Mesenchymal stem cell (in vitro differentiated cells and primary cell): Measurements from ENCODE around the gene NPTN.
A peak's percentile ranks its signal among the peaks of the same experiment; 100 is the strongest.

Experiments used
- DNase-seq: peaks from one replicate; pipeline ENCODE4 v3.0.0-alpha.2; 2013
- H2AFZ ChIP-seq: one replicate; pipeline ENCODE4 v1.6.1; 2013; ENCODE audit warnings: low read depth, mild to moderate bottlenecking, control low read depth, inconsistent platforms, low read length, moderate library complexity
- H2AK5ac ChIP-seq: 2 replicates; pipeline ENCODE4 v1.6.1; 2013; ENCODE audit warnings: low read length, moderate library complexity, mild to moderate bottlenecking, inconsistent platforms; ENCODE audit not compliant: severe bottlenecking
- H2BK120ac ChIP-seq: one replicate; pipeline ENCODE4 v1.6.1; 2013; ENCODE audit warnings: low read depth, mild to moderate bottlenecking, inconsistent platforms, low read length, moderate library complexity
- H2BK12ac ChIP-seq, 2 experiments: one replicate each; pipeline ENCODE4 v1.6.1; 2013; ENCODE audit warnings: inconsistent platforms in 2 of 2, low read length in 2 of 2, mild to moderate bottlenecking in 2 of 2, moderate library complexity in 2 of 2, control low read depth in 1 of 2
- H2BK15ac ChIP-seq: one replicate; pipeline ENCODE4 v1.6.1; 2013; ENCODE audit warnings: mild to moderate bottlenecking, low read depth, inconsistent platforms; ENCODE audit not compliant: poor library complexity, severe bottlenecking
- H2BK5ac ChIP-seq: 2 replicates; pipeline ENCODE4 v1.6.1; 2013; ENCODE audit warnings: low read depth, mild to moderate bottlenecking, low read length, control low read depth, inconsistent platforms; ENCODE audit not compliant: poor library complexity, severe bottlenecking
- H3K14ac ChIP-seq, 2 experiments: one replicate each; pipeline ENCODE4 v1.6.1; 2013; ENCODE audit warnings: inconsistent platforms in 2 of 2, low read length in 2 of 2, control low read depth in 1 of 2, mild to moderate bottlenecking in 1 of 2, moderate library complexity in 1 of 2
- H3K18ac ChIP-seq, 2 experiments: one replicate each; pipeline ENCODE4 v1.6.1; 2013; ENCODE audit warnings: inconsistent platforms in 2 of 2, low read length in 2 of 2, control low read depth in 1 of 2, low read depth in 1 of 2, mild to moderate bottlenecking in 1 of 2
- H3K23ac ChIP-seq, 2 experiments: one replicate each; pipeline ENCODE4 v1.6.1; 2013; ENCODE audit warnings: inconsistent platforms in 2 of 2, low read length in 2 of 2, mild to moderate bottlenecking in 2 of 2, moderate library complexity in 2 of 2, control low read depth in 1 of 2
- H3K27ac ChIP-seq: 2 replicates; pipeline ENCODE4 v1.5.1; 2013; ENCODE audit warnings: mild to moderate bottlenecking, moderate library complexity, low read length, control low read depth, inconsistent platforms; ENCODE audit not compliant: poor library complexity, severe bottlenecking
- H3K27me3 ChIP-seq, 2 experiments: 2 replicates each; pipeline versions ENCODE4 v1.6.1 to v1.7.0; 2013; ENCODE audit warnings: low read length in 2 of 2, mild to moderate bottlenecking in 2 of 2, moderate library complexity in 2 of 2, control low read depth in 1 of 2, inconsistent platforms in 1 of 2; ENCODE audit not compliant: control insufficient read depth in 1 of 2, insufficient read depth in 1 of 2
- H3K36me3 ChIP-seq, 2 experiments: 2 replicates each; pipeline versions ENCODE4 v1.6.1 to v1.7.0; 2013; ENCODE audit warnings: low read length in 2 of 2, control low read depth in 1 of 2, inconsistent platforms in 1 of 2, low read depth in 1 of 2, mild to moderate bottlenecking in 1 of 2; ENCODE audit not compliant: insufficient read depth in 2 of 2, control insufficient read depth in 1 of 2
- H3K4ac ChIP-seq, 2 experiments: one replicate each; pipeline ENCODE4 v1.6.1; 2013; ENCODE audit warnings: inconsistent platforms in 2 of 2, low read length in 2 of 2, mild to moderate bottlenecking in 2 of 2, moderate library complexity in 2 of 2, control low read depth in 1 of 2, low read depth in 1 of 2
- H3K4me1 ChIP-seq: 2 replicates; pipeline ENCODE4 v1.6.1; 2013; ENCODE audit warnings: low read depth, low read length, control low read depth; ENCODE audit not compliant: control insufficient read depth, insufficient read depth
- H3K4me2 ChIP-seq: 2 replicates; pipeline ENCODE4 v1.6.1; 2013; ENCODE audit warnings: low read length, mild to moderate bottlenecking, inconsistent platforms; ENCODE audit not compliant: poor library complexity, severe bottlenecking
- H3K4me3 ChIP-seq, 2 experiments: 2 replicates each; pipeline versions ENCODE4 v1.5.1 to v1.7.0; 2013; ENCODE audit warnings: low read length in 2 of 2, mild to moderate bottlenecking in 2 of 2, control low read depth in 1 of 2, low read depth in 1 of 2; ENCODE audit not compliant: insufficient read depth in 1 of 2
- H3K79me1 ChIP-seq: replicated peaks from 2 replicates; pipeline ENCODE4 v1.6.1; 2013; ENCODE audit warnings: mild to moderate bottlenecking, control low read depth, low read length, inconsistent platforms; ENCODE audit not compliant: poor library complexity, severe bottlenecking
- H3K9ac ChIP-seq: 2 replicates; pipeline ENCODE4 v1.7.0; 2013; ENCODE audit warnings: mild to moderate bottlenecking, low read length, moderate library complexity
- H3K9me3 ChIP-seq: 2 replicates; pipeline ENCODE4 v1.7.0; 2013; ENCODE audit warnings: mild to moderate bottlenecking, low read length; ENCODE audit not compliant: control insufficient read depth
- H4K8ac ChIP-seq: one replicate; pipeline ENCODE4 v1.6.1; 2013; ENCODE audit warnings: inconsistent platforms, mild to moderate bottlenecking, low read length, moderate library complexity
- H4K91ac ChIP-seq: one replicate; pipeline ENCODE4 v1.6.1; 2013; ENCODE audit warnings: mild to moderate bottlenecking, low read length, inconsistent platforms
- WGBS: methylation state at CpG from one replicate; pipeline ENCODE4 v1.1.7; 2013; ENCODE audit warnings: mixed read lengths; 5-methylcytosine and 5-hydroxymethylcytosine counted together

NPTN gene

GRCh38 chr15:73570355-73571032 is 62.7 kb downstream of the NPTN start:
- H3K27ac ChIP-seq, result peak overlapping the region; percentile 94
- no peak overlapping the region for H4K91ac ChIP-seq
- H2BK15ac ChIP-seq, result no peak overlapping the region
- H3K9me3 ChIP-seq, result no peaks in the 10 kb centered on the region
- no peak for DNase-seq
- H3K4me1 ChIP-seq, result peaks cover 21% of the 10 kb centered on the region
- no peak overlapping the region for H2AFZ ChIP-seq
- H2AK5ac ChIP-seq, result peak overlapping the region; percentile 97
- WGBS, result 91% methylated on average over 7 of the region's 7 CpGs
- peaks cover 29% of the 10 kb centered on the region for H3K79me1 ChIP-seq
- H3K9ac ChIP-seq, result no peak overlapping the region
- H3K14ac ChIP-seq, result no peak overlapping the region
- peak overlapping the region in 1 of 2 experiments; percentile 14 for H2BK12ac ChIP-seq
- H3K4me2 ChIP-seq, result no peak overlapping the region
- no peak overlapping the region for H3K4me3 ChIP-seq
- H3K36me3 ChIP-seq, result peaks cover 33 to 96% of the 10 kb centered on the region in 2 experiments
- no peak overlapping the region for H4K8ac ChIP-seq
- H3K4ac ChIP-seq, result no peak overlapping the region
- no peak overlapping the region for H3K18ac ChIP-seq
- H3K23ac ChIP-seq, result no peak overlapping the region
- no peaks in the 10 kb centered on the region for H3K27me3 ChIP-seq
- no peak overlapping the region for H2BK120ac ChIP-seq
- peak overlapping the region; percentile 84 for H2BK5ac ChIP-seq

- Histone ChIP-seq H3K23ac (no peak overlapping the region), H3K18ac (no peak overlapping the region), H3K9ac (no peak overlapping the region), H4K8ac (no peak overlapping the region), H3K79me1 (peaks cover 32% of the 10 kb centered on the region), H3K27ac (no peak overlapping the region), H4K91ac (no peak overlapping the region), H3K4me1 (peaks cover 22% of the 10 kb centered on the region), H3K4me3 (no peak overlapping the region), H2BK12ac (no peak overlapping the region), H3K36me3 (peaks cover 31 to 94% of the 10 kb centered on the region in 2 experiments), H3K27me3 (no peaks in the 10 kb centered on the region), H3K14ac (no peak overlapping the region), H3K9me3 (no peaks in the 10 kb centered on the region), H2AK5ac (peak overlapping the region; percentile 90), H2BK15ac (no peak overlapping the region), H2BK5ac (no peak overlapping the region), H3K4ac (no peak overlapping the region), H2BK120ac (no peak overlapping the region), H2AFZ (no peak overlapping the region), H3K4me2 (no peak overlapping the region)
- WGBS, result 96% methylated on average over 3 of the region's 3 CpGs
- DNase-seq, result no peak
These were observed 63.8 kb downstream of the NPTN start for GRCh38 chr15:73569361-73569760.

DNA sequence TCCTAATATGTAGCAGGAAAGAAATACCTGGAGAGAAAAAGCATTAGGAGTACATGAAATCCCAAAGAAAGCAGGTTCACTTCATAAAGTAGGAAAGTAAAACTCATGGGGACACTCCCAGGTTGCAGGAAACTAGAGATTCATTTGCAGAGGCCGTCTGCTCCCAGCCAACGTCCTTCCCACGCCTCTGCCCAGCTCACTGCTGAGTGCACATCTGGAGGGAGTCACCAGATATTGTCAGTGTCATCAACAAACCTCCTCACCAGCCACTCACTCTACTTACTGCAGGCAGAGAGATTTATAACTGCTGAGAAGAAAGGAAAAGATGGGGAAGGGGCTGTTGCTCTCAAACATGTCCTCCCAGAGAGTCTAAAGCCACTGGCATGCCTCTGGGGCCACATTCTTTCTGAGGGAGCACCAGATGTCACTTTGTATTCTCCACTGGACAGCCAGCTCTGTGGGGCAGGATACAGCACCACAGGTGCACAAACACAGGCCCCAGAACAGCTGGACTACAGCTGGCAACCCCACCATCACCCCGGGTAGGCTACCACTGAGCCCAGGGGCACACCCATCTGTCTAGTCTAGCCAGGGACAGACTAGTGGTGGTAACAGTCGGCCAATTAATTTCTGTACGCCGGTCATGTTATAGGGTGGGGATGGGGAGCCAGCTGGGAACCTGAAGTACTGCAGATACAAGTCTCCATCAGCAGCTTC is 64.5 kb downstream of the NPTN start:
- Histone ChIP-seq H3K18ac (no peak overlapping the region), H3K4me1 (peaks cover 24% of the 10 kb centered on the region), H2BK12ac (no peak overlapping the region), H3K23ac (no peak overlapping the region), H2AK5ac (peak overlapping the region; percentile 34), H2BK120ac (no peak overlapping the region), H3K4ac (no peak overlapping the region), H3K9me3 (no peaks in the 10 kb centered on the region), H2BK15ac (no peak overlapping the region), H3K4me2 (no peak overlapping the region), H4K91ac (no peak overlapping the region), H3K14ac (no peak overlapping the region), H3K79me1 (peaks cover 28% of the 10 kb centered on the region), H3K36me3 (peaks cover 29 to 90% of the 10 kb centered on the region in 2 experiments), H4K8ac (no peak overlapping the region), H3K27ac (no peak overlapping the region), H3K4me3 (no peak overlapping the region), H2BK5ac (no peak overlapping the region), H3K27me3 (no peaks in the 10 kb centered on the region), H2AFZ (no peak overlapping the region), H3K9ac (no peak overlapping the region)
- 84% methylated on average over 7 of the region's 7 CpGs for WGBS
- DNase-seq, result no peak

- H3K36me3 ChIP-seq, result peaks cover 25 to 90% of the 10 kb centered on the region in 2 experiments
- no peak overlapping the region for H3K4ac ChIP-seq
- no peak overlapping the region for H4K91ac ChIP-seq
- H2BK15ac ChIP-seq, result no peak overlapping the region
- H3K18ac ChIP-seq, result no peak overlapping the region
- no peaks in the 10 kb centered on the region for H3K9me3 ChIP-seq
- H3K4me1 ChIP-seq, result peaks cover 21% of the 10 kb centered on the region
- H2BK120ac ChIP-seq, result no peak overlapping the region
- H3K23ac ChIP-seq, result no peak overlapping the region
- no peak overlapping the region for H3K4me2 ChIP-seq
- no peak overlapping the region for H2AFZ ChIP-seq
- H2BK12ac ChIP-seq, result no peak overlapping the region
- 100% methylated on average over 1 of the region's 1 CpG for WGBS
- no peak overlapping the region for H3K4me3 ChIP-seq
- DNase-seq, result no peak
- H2AK5ac ChIP-seq, result no peak overlapping the region
- H3K14ac ChIP-seq, result no peak overlapping the region
- no peak overlapping the region for H2BK5ac ChIP-seq
- H3K79me1 ChIP-seq, result peaks cover 23% of the 10 kb centered on the region
- no peak overlapping the region for H3K9ac ChIP-seq
- no peak overlapping the region for H4K8ac ChIP-seq
- no peaks in the 10 kb centered on the region for H3K27me3 ChIP-seq
- H3K27ac ChIP-seq, result no peak overlapping the region
These were observed 66.2 kb downstream of the NPTN start for GRCh38 chr15:73567020-73567419.
